ENCODE data around the gene IL17C.

DNA sequence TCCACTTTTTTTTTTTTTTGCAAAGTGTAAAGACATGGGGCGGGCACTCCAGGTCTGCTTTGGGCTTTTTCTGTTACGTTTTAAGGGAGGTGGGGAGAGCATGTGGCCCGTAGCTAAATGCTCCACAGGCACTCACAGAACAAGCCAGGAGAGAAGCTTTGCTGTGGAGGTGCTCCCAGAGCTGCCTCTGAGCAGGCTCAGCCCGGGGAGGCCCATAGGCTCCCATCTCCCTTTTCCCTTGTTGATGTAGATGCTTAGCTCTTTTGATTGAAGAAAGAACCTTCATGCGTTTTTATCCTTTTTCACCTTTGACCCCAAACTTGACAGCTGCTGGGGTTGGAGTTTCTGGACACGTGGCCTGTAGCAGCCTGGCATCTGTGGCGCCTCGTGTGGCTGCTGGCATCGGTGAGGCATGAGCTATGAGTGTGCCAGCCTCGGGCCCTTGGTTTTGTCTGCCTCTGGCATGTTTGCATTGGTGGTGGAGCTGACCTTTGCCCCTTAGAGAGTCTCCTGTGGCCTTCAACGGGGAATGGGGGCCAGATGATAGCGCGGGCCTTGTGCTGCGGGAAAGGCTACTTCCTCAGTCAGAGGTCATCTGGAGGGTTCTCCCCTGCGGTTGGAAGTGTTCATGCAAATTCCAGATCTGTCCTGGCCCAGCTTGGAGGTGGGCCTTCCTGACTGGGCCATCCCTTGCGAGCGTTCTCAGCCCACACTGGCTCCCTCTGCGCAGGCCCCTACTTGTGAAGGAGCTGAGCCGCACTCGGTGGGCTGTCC lies 20.0 kb upstream of the IL17C start:
- TF ChIP-seq, protein P1, sequence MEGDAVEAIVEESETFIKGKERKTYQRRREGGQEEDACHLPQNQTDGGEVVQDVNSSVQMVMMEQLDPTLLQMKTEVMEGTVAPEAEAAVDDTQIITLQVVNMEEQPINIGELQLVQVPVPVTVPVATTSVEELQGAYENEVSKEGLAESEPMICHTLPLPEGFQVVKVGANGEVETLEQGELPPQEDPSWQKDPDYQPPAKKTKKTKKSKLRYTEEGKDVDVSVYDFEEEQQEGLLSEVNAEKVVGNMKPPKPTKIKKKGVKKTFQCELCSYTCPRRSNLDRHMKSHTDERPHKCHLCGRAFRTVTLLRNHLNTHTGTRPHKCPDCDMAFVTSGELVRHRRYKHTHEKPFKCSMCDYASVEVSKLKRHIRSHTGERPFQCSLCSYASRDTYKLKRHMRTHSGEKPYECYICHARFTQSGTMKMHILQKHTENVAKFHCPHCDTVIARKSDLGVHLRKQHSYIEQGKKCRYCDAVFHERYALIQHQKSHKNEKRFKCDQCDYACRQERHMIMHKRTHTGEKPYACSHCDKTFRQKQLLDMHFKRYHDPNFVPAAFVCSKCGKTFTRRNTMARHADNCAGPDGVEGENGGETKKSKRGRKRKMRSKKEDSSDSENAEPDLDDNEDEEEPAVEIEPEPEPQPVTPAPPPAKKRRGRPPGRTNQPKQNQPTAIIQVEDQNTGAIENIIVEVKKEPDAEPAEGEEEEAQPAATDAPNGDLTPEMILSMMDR (IDR thresholded peaks at IDR 0.05), result no peak
- TF ChIP-seq POLR2A (IDR thresholded peaks at IDR 0.05), result no peak
